Type B pancreatic cell (in vitro differentiated cells): ENCODE results near the gene VEZT. TPM values are rescaled to one million over a fixed set of nuclear protein-coding genes. Genes with fewer than 3 reads are reported as not detected.

Experiments
- DNase-seq: peaks from one replicate; pipeline ENCODE4 v3.0.0; 2021; ENCODE audit warnings: mixed read lengths; ENCODE audit not compliant: unreplicated experiment; ENCODE audit errors: extremely low spot score
- H3K27ac Mint-ChIP-seq: 2 replicates; pipeline ENCODE4 v1.8.0; 2021; ENCODE audit warnings: mild to moderate bottlenecking, mixed read lengths
- H3K27me3 Mint-ChIP-seq: 2 replicates; pipeline ENCODE4 v1.8.0; 2021; ENCODE audit warnings: mixed read lengths
- H3K36me3 Mint-ChIP-seq: 2 replicates; pipeline ENCODE4 v1.8.0; 2021; ENCODE audit warnings: mixed read lengths
- H3K4me1 Mint-ChIP-seq: one replicate; pipeline ENCODE4 v1.8.0; 2021; ENCODE audit warnings: mixed read lengths; ENCODE audit not compliant: unreplicated experiment
- H3K4me3 Mint-ChIP-seq: 2 replicates; pipeline ENCODE4 v1.8.0; 2021; ENCODE audit warnings: mild to moderate bottlenecking, mixed read lengths
- H3K9me3 Mint-ChIP-seq: 2 replicates; pipeline ENCODE4 v1.8.0; 2021; ENCODE audit warnings: mixed read lengths
- CTCF ChIP-seq: fragments of 200-600 bp; sonication (generic); conservative IDR thresholded peaks from 2 replicates; pipeline ENCODE4 v1.5.0; 2021; ENCODE audit warnings: antibody characterized with exemption, mild to moderate bottlenecking
- total RNA-seq: library from RNA; stranded (reverse); gene quantifications from 2 replicates; pipeline ENCODE4 v1.2.1, GENCODE V29; 2021; ENCODE audit warnings: low replicate concordance

VEZT gene
- total RNA-seq, 1 donor from 2014 or later = 69.1 TPM

- DNase-seq = no peak
- Mint-ChIP-seq H3K4me3 (no peak overlapping the region), H3K4me1 (peaks cover 12% of the 10 kb centered on the region), H3K27me3 (no peaks in the 10 kb centered on the region), H3K27ac (no peak overlapping the region), H3K9me3 (no peaks in the 10 kb centered on the region), H3K36me3 (peaks cover 15% of the 10 kb centered on the region)
- TF ChIP-seq CTCF = no peak
These were observed 8.1 kb downstream of the VEZT start for GRCh38 chr12:95225645-95226212.

- TF ChIP-seq CTCF = no peak
- Mint-ChIP-seq H3K9me3 (no peaks in the 10 kb centered on the region), H3K27ac (no peak overlapping the region), H3K4me1 (peaks cover 10% of the 10 kb centered on the region), H3K36me3 (peaks cover 15% of the 10 kb centered on the region), H3K27me3 (no peaks in the 10 kb centered on the region), H3K4me3 (no peak overlapping the region)
- no peak for DNase-seq
These were observed 10.3 kb downstream of the VEZT start for GRCh38 chr12:95227818-95228356.

GRCh38 chr12:95228617-95229016 lies 11.0 kb downstream of the VEZT start:
- no peak for DNase-seq
- Mint-ChIP-seq H3K27me3 (no peaks in the 10 kb centered on the region), H3K4me1 (peaks cover 10% of the 10 kb centered on the region), H3K36me3 (peaks cover 15% of the 10 kb centered on the region), H3K4me3 (no peak overlapping the region), H3K27ac (no peak overlapping the region), H3K9me3 (no peaks in the 10 kb centered on the region)
- no peak for TF ChIP-seq CTCF

GRCh38 chr12:95229636-95230035 lies 12.0 kb downstream of the VEZT start:
- no peak overlapping the region for H3K27ac Mint-ChIP-seq
- H3K4me3 Mint-ChIP-seq = no peak overlapping the region
- H3K9me3 Mint-ChIP-seq = no peaks in the 10 kb centered on the region
- peaks cover 12% of the 10 kb centered on the region for H3K36me3 Mint-ChIP-seq
- no peak for TF ChIP-seq CTCF
- peaks cover 10% of the 10 kb centered on the region for H3K4me1 Mint-ChIP-seq
- H3K27me3 Mint-ChIP-seq = no peaks in the 10 kb centered on the region
- DNase-seq = no peak

GRCh38 chr12:95230313-95230712 lies 12.7 kb downstream of the VEZT start:
- no peak for DNase-seq
- no peak for TF ChIP-seq CTCF
- Mint-ChIP-seq H3K27ac (no peak overlapping the region), H3K36me3 (peaks cover 8% of the 10 kb centered on the region), H3K4me3 (no peak overlapping the region), H3K27me3 (no peaks in the 10 kb centered on the region), H3K9me3 (no peaks in the 10 kb centered on the region), H3K4me1 (peaks cover 10% of the 10 kb centered on the region)
